VCaP (cell line): ENCODE results near the gene TMCO1.
"Not testable (repeated sequence)": the region's sequence is repeated elsewhere in the genome, so short reads cannot be mapped to it uniquely, and the experiment has no call there.

Experiments used
- H3K27ac ChIP-seq: fragments of 450-650 bp; 2 replicates; pipeline ENCODE4 v1.5.1; 2017
- TF ChIP-seq, protein P1 (sequence below): fragments of 450-650 bp; conservative IDR thresholded peaks from 2 replicates; pipeline ENCODE4 v1.5.1; 2017; ENCODE audit warnings: mild to moderate bottlenecking, moderate library complexity

The TMCO1 gene

DNA sequence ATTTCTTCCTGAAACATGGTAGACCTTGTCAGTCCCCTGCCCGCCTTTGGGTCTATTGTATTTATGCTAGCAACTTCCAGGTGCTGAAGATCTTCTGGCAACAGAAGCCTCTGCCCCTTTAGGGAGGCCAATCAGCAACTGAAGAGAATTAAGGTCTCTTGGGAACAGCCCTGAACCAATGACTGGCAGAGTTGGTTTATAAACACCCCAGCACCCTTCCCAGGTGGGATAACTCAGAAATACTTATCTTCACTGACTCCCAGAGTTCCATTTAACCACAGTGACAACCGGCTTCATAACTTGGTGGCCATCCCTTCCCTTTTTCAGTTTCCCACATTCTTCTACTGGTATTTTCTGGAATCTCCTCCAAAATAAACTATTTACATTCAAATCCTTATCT, 27.2 kb upstream of the TMCO1 start:
- TF ChIP-seq, protein P1, sequence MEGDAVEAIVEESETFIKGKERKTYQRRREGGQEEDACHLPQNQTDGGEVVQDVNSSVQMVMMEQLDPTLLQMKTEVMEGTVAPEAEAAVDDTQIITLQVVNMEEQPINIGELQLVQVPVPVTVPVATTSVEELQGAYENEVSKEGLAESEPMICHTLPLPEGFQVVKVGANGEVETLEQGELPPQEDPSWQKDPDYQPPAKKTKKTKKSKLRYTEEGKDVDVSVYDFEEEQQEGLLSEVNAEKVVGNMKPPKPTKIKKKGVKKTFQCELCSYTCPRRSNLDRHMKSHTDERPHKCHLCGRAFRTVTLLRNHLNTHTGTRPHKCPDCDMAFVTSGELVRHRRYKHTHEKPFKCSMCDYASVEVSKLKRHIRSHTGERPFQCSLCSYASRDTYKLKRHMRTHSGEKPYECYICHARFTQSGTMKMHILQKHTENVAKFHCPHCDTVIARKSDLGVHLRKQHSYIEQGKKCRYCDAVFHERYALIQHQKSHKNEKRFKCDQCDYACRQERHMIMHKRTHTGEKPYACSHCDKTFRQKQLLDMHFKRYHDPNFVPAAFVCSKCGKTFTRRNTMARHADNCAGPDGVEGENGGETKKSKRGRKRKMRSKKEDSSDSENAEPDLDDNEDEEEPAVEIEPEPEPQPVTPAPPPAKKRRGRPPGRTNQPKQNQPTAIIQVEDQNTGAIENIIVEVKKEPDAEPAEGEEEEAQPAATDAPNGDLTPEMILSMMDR = no peak
- no peak overlapping the region for H3K27ac ChIP-seq

DNA sequence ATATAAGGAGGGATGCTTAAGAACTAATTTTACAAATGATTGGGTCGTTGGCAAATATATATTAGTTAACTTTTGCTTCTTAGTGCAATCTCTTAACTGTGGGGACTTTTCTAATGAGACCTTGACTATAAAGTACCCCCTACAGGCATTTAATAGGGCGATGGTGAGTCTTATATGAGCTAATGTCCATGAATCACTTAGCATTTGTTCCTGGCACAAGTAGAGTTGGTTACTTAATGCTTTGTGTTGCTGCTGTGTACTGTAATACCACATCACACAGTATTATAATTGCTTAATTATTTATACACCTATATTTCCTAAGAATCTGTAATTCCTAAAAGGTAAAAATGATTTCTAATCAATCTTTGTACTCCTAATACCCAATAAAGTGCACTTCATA, 25.3 kb upstream of the TMCO1 start:
- TF ChIP-seq, protein P1 = no peak

DNA sequence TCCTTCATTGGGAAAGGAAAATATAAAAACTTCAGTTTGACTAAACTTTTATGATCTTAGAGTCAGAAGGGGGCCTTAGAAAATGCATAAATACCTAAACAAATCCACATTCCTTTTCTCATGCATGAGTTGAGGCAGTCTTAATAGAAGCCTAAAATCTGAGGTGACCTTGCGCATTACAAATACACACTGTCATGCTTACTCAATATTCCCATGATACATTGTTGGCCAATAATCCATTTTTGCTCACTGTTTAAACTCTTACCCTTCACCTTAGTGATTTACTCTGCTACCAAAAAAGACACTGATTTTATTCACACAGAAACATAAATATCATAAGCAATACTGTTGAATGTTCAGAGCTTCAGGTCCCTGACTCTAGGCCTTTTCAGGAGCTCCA, 19.1 kb upstream of the TMCO1 start:
- no peak overlapping the region for H3K27ac ChIP-seq
- TF ChIP-seq, protein P1 = no peak

More for the DNA sequence above, 25.3 kb upstream of the TMCO1 start:
- H3K27ac ChIP-seq = no peak overlapping the region

DNA sequence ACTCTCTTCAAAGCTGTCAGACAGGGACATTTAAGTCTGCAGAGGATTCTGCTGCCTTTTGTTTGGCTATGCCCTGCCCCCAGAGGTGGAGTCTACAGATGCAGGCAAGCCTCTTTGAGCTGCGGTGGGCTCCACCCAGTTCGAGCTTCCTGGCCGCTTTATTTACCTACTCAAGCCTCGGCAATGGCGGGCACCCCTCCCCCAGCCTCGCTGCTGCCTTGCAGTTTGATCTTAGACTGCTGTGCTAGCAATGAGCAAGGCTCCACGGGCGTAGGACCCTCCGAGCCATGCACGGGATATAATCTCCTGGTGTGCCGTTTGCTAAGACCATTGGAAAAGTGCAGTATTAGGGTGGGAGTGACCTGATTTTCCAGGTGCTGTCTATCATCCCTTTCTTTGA, 14.9 kb upstream of the TMCO1 start:
- not testable (repeated sequence) for H3K27ac ChIP-seq

DNA sequence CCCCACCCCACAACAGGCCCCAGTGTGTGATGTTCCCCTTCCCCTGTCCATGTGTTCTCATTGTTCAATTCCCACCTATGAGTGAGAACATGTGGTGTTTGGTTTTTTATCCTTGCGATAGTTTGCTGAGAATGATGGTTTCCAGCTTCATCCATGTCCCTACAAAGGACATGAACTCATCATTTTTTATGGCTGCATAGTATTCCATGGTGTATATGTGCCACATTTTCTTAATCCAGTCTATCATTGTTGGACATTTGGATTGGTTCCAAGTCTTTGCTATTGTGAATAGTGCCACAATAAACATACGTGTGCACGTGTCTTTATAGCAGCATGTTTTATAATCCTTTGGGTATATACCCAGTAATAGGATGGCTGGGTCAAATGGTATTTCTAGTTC, 9.5 kb upstream of the TMCO1 start:
- not testable (repeated sequence) for H3K27ac ChIP-seq

DNA sequence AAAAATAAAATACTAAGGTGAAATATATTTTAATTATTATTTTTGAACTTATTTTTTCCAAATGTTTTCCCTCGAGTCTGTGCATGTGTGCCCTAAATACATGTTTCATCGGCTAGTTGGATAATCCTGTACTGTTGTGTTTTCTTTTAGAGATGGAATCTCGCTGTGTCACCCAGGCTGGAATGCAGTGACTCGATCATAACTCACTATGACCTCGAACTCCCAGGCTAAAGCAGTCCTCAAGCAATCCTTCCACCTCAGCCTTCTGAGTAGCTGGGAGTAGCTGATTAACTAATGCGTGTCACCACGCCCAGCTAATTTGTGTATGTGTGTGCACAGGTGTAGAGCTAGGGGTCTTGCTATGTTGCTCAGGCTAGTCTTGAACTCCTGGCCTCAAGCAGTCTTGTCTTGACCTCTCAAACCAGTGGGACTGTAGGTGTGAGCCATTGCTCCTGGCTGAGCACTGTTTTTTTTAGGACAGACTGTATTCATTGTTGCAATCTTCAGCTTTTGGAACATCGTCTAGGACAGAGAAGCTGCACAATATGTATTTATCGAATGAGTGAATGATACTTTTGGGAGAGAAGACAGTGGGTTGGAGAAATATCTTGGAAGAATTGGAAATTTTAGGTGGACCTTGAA, 4.8 kb upstream of the TMCO1 start:
- TF ChIP-seq, protein P1 = no peak
- H3K27ac ChIP-seq = no peak overlapping the region

DNA sequence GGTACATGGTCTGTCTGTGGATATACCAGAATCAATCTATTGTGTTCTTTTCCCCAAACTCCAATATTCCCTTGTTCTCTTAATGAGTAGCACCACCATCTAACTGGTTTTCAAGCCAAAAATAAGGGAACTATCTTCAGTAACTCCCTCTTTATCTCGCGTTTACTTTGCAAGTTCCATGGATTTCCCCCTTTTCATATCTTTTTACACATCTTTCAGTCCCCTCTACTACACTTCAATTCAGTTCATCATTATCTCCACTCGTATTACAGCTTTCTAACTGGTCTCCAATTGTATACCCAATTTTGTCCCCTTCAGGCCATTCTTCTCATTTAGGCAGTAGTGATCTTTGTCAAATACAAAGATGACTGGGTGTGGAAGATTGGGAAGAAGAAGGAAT, 4.1 kb upstream of the TMCO1 start:
- no peak overlapping the region for H3K27ac ChIP-seq
- TF ChIP-seq, protein P1 = no peak

DNA sequence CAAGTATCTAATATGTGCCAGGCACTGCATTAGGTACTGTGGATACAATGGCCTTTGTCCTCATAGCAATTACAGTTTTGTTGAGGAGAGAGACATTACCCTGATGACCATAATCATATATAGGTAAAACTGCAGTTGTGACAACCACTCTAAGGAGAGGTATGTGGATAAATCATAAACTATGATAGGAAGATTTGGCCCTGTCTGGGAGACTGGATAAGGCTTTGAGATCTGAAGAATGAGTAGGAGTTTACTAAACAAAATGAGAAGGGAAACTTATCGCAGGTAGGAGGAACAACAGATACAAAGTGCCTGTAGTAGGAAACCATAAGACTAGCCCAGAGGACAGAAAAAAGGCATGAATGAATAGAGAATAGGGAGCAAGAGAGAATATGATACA, 4.4 kb downstream of the TMCO1 start:
- H3K27ac ChIP-seq = no peak overlapping the region
- TF ChIP-seq, protein P1 = no peak

DNA sequence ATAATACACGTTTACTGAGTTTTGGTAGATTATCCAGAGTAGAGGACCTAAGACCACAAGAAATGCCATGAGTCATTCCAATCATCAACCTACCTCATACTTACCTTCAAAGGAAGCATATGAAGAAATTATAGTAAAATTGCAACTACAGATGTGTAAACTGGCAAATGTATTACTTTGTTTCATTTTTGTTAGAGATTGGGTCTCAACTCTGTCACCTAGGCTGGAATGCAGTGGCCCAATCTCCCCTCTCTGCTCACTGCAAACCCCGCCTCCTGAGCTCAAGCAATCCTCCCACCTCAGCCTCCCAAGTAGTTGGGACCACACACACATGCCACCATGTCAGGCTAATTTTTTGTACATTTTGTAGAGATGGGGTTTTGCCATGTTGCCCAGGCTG, 5.2 kb downstream of the TMCO1 start:
- TF ChIP-seq, protein P1 = no peak
- H3K27ac ChIP-seq = no peak overlapping the region
